ENCODE measurements around the gene FAM222A. TPM values are rescaled to one million over a fixed set of nuclear protein-coding genes. Genes with fewer than 3 reads are reported as not detected.

The FAM222A gene
- total RNA-seq, 4 donors from 2014 or later = 7.0 to 24.3 (median 13.5) TPM

DNA sequence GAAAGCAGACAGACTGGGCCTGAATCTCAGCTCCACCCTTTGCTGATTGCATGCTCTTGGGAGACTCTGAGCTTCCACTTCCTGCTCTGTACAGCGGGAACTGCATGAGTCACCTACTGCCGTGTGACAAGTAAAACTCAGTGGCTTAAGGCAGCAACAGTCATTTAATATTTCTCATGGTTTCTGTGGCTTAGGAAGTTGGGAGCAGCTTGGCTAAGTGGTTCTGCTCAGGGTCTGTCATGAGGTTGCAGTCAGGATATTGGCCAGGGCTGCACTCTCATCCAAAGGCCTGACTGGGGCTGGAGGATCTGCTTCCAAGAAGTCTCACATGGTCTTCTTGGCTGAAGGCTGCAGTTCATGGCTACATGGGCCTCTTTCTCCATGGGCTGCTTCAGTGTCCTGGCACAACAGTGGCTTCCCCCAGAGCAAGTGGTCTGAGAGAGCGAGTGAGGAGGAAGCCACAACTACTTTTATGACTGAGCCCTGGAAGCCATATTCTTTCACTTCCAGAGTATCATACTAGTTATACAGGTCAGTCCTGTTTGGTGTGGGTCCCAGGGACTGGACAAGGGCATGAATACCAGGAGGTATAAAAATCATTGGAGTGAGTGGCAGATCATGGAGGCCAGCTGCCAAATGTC is 49.7 kb downstream of the FAM222A start:
- Histone ChIP-seq H3K4me3 (no peak overlapping the region), H3K27me3 (no peaks in the 10 kb centered on the region), H3K36me3 (no peaks in the 10 kb centered on the region), H3K27ac (no peak overlapping the region), H3K4me1 (no peaks in the 10 kb centered on the region), H3K9me3 (no peaks in the 10 kb centered on the region)
- intact Hi-C loops (cut with DNase I; ENCODE audit: low total_unique reads) = no loop called here
- TF ChIP-seq POLR2A (IDR thresholded peaks at IDR 0.05) = no peak
- TF ChIP-seq, protein P1, sequence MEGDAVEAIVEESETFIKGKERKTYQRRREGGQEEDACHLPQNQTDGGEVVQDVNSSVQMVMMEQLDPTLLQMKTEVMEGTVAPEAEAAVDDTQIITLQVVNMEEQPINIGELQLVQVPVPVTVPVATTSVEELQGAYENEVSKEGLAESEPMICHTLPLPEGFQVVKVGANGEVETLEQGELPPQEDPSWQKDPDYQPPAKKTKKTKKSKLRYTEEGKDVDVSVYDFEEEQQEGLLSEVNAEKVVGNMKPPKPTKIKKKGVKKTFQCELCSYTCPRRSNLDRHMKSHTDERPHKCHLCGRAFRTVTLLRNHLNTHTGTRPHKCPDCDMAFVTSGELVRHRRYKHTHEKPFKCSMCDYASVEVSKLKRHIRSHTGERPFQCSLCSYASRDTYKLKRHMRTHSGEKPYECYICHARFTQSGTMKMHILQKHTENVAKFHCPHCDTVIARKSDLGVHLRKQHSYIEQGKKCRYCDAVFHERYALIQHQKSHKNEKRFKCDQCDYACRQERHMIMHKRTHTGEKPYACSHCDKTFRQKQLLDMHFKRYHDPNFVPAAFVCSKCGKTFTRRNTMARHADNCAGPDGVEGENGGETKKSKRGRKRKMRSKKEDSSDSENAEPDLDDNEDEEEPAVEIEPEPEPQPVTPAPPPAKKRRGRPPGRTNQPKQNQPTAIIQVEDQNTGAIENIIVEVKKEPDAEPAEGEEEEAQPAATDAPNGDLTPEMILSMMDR (IDR thresholded peaks at IDR 0.05 in 4 of 5, conservative IDR thresholded peaks at IDR 0.05 in 1 of 5) = no peak
- DNase-seq (no peak), ATAC-seq (no peak)
- in situ Hi-C loops (cut with MboI; ENCODE audit: low sequenced_read_pairs in 4 of 4) = no loop called here

DNA sequence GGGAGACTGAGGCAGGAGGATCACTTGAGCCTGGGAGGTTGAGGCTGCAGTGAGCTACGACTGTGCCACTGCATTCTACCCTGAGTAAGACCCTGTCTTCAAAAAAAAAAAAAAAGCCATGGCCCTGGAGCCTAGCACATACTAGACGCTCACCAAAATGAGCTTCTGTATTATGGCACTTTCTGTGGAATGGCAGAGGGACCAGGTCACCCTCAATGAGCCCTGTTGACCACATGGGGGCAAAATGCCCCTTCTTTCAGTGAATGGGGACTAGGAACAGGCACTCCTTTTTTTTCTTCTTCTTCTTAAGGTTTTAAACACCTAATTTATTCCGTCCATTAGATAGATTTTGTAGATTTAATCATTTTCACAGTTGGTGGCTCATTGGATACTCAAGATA is 50.5 kb downstream of the FAM222A start:
- in situ Hi-C loops (cut with MboI; ENCODE audit: low sequenced_read_pairs in 4 of 4) (no loop called here), intact Hi-C loops (cut with DNase I; ENCODE audit: low total_unique reads) (no loop called here)
- TF ChIP-seq POLR2A (IDR thresholded peaks at IDR 0.05) = no peak
- TF ChIP-seq, protein P1 (IDR thresholded peaks at IDR 0.05 in 4 of 5, conservative IDR thresholded peaks at IDR 0.05 in 1 of 5) = no peak
- no peak overlapping the region for H3K4me3 ChIP-seq
- H3K27ac ChIP-seq = no peak overlapping the region
- H3K4me1 ChIP-seq = no peaks in the 10 kb centered on the region
- H3K36me3 ChIP-seq = no peaks in the 10 kb centered on the region
- DNase-seq (no peak), ATAC-seq (no peak)
- H3K27me3 ChIP-seq = no peaks in the 10 kb centered on the region
- H3K9me3 ChIP-seq = no peaks in the 10 kb centered on the region

DNA sequence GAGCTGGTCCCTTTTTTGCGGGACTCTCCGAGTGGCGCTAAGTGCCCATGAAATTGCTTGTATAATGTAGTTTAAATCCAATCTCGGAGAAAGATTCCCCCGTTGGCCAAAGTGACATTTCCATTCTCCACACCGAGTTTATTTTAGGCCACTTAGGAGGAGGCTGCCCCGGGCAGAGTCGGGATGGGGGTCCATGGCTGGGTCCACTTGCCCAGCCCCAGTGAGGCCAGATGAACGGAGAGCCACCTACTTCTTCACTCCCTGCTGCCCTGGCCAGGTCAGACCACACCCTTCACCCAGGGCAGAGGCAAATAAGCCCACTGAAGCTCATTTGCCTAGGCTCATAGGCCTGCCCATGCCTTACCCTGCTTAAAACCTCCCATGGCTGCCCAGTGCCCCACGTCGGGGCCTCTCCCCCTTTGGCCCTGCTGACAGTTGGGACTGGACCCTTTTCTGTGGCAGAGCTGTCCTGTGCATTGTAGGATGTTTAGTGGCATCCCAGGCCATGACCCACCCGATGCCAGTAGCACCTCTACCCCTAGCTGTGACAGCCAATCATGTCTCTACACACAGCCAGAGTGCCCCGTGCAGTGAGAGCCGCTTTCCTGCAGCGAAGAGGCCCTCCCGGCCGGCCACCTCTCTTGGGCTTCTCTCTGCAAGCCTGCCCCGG is 51.3 kb downstream of the FAM222A start:
- Histone ChIP-seq H3K27ac (no peak overlapping the region), H3K4me3 (no peak overlapping the region), H3K27me3 (no peaks in the 10 kb centered on the region), H3K9me3 (no peaks in the 10 kb centered on the region), H3K4me1 (no peaks in the 10 kb centered on the region), H3K36me3 (no peaks in the 10 kb centered on the region)
- DNase-seq = no peak
- in situ Hi-C loops (cut with MboI; ENCODE audit: low sequenced_read_pairs in 4 of 4) (no loop called here), intact Hi-C loops (cut with DNase I; ENCODE audit: low total_unique reads) (no loop called here)
- no peak for ATAC-seq
- no peak for TF ChIP-seq POLR2A (IDR thresholded peaks at IDR 0.05)
- TF ChIP-seq, protein P1 (IDR thresholded peaks at IDR 0.05 in 4 of 5, conservative IDR thresholded peaks at IDR 0.05 in 1 of 5) = no peak

DNA sequence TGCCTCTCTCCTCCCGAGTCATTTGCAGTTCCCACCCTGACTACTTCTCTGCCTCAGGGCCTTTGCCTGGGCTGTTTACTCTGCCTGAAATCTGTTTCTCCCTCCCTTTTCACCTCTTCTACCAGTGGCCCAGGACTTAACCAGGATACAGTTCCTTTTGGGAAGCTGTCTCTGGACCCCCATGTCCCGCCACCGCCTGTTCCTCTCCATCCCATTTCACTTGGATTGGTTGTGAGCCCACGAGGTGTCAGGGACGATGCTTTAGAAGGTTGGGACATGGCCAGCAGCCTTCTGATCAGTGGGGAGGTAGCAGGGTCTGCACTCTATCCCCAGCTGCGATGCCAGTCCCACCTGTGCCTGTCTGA is 51.8 kb downstream of the FAM222A start:
- Histone ChIP-seq H3K36me3 (no peaks in the 10 kb centered on the region), H3K4me3 (no peak overlapping the region), H3K27me3 (no peaks in the 10 kb centered on the region), H3K27ac (no peak overlapping the region), H3K9me3 (no peaks in the 10 kb centered on the region), H3K4me1 (no peaks in the 10 kb centered on the region)
- no peak for ATAC-seq
- no peak for DNase-seq
- in situ Hi-C loops (cut with MboI; ENCODE audit: low sequenced_read_pairs in 4 of 4) = no loop called here
- TF ChIP-seq, protein P1 (IDR thresholded peaks at IDR 0.05 in 4 of 5, conservative IDR thresholded peaks at IDR 0.05 in 1 of 5) = no peak
- no peak for TF ChIP-seq POLR2A (IDR thresholded peaks at IDR 0.05)
- intact Hi-C loops (cut with DNase I; ENCODE audit: low total_unique reads) = no loop called here

Measured in gastrocnemius medialis (tissue), 4 donors.